T-helper 1 cell treated with Interleukin-12 subunit alpha and Interleukin-12 subunit beta and Interleukin-4 antibody, amounts not matched to agents 30 μg/mL and 1 μg/mL, for 36 hours (primary cell): Measurements from ENCODE around the gene DIPK1C.

Experiments used
- H3K27ac Mint-ChIP-seq: one replicate; pipeline ENCODE4 v1.8.0; 2021; ENCODE audit warnings: mild to moderate bottlenecking, mixed read lengths
- H3K27me3 Mint-ChIP-seq: one replicate; pipeline ENCODE4 v1.8.0; 2021; ENCODE audit warnings: low read depth, mixed read lengths
- H3K36me3 Mint-ChIP-seq: one replicate; pipeline ENCODE4 v1.8.0; 2021; ENCODE audit warnings: low read depth, mixed read lengths
- H3K4me1 Mint-ChIP-seq: one replicate; pipeline ENCODE4 v1.8.0; 2021; ENCODE audit warnings: low read depth, mixed read lengths
- H3K4me3 Mint-ChIP-seq: one replicate; pipeline ENCODE4 v1.8.0; 2021; ENCODE audit warnings: mild to moderate bottlenecking, moderate library complexity, mixed read lengths
- H3K9me3 Mint-ChIP-seq: one replicate; pipeline ENCODE4 v1.8.0; 2021; ENCODE audit warnings: mixed read lengths

Gene DIPK1C

DNA sequence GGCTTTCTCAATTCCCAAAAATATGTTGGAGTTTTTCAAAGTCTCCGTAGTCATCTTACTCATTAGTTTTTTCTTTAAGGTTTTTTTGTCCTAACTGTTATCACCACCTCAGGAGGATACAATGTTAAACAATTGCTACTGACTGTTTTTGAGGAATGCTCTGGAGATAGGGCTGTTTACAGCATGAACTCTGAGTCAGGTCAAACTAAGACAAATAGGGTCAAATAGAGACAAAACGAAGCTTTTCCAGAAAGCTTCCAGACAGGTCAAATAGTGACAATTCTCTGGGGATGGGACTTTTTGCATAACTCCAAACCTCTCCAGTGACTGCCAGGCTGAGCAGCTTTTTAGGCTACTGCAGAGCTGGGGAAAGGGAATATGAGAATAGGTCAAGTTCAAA lies 15.2 kb upstream of the DIPK1C start:
- Mint-ChIP-seq H3K36me3 (no peaks in the 10 kb centered on the region), H3K27me3 (peaks cover 25% of the 10 kb centered on the region), H3K4me3 (no peak overlapping the region), H3K27ac (no peak overlapping the region), H3K9me3 (no peaks in the 10 kb centered on the region), H3K4me1 (no peaks in the 10 kb centered on the region)

- Mint-ChIP-seq H3K27ac (no peak overlapping the region), H3K4me1 (no peaks in the 10 kb centered on the region), H3K27me3 (peaks cover 34% of the 10 kb centered on the region), H3K36me3 (no peaks in the 10 kb centered on the region), H3K4me3 (no peak overlapping the region), H3K9me3 (no peaks in the 10 kb centered on the region)
Observed at GRCh38 chr18:74468547-74469061, 11.5 kb upstream of the DIPK1C start.

- Mint-ChIP-seq H3K4me1 (no peaks in the 10 kb centered on the region), H3K27ac (no peak overlapping the region), H3K4me3 (no peak overlapping the region), H3K9me3 (no peaks in the 10 kb centered on the region), H3K27me3 (peaks cover 49% of the 10 kb centered on the region), H3K36me3 (no peaks in the 10 kb centered on the region)
Observed at GRCh38 chr18:74465775-74466174, 8.7 kb upstream of the DIPK1C start.

GRCh38 chr18:74463983-74464382 lies 6.9 kb upstream of the DIPK1C start:
- no peaks in the 10 kb centered on the region for H3K36me3 Mint-ChIP-seq
- H3K27me3 Mint-ChIP-seq: peaks cover 48% of the 10 kb centered on the region
- no peak overlapping the region for H3K4me3 Mint-ChIP-seq
- H3K4me1 Mint-ChIP-seq: no peaks in the 10 kb centered on the region
- H3K27ac Mint-ChIP-seq: no peak overlapping the region
- no peaks in the 10 kb centered on the region for H3K9me3 Mint-ChIP-seq

DNA sequence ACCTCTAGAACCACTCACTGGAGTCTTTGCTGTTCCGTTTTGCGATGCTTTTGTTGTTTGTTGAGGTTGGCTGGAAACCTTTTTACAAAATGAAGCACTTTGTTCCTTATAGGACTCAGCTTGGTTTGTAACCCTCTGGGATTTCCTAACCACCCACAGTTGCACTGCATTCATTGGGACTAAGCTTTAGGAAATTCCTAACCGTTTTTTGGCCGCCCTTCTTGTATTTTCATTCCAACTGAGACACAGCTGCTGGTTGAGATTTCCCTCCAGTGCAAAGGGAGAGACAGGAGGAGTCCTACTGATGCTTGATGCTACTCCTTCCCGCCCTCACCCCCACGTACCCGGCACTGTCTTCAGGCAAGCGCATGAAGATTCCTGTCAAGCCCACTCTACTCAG lies 6.1 kb upstream of the DIPK1C start:
- Mint-ChIP-seq H3K27me3 (peaks cover 48% of the 10 kb centered on the region), H3K9me3 (no peaks in the 10 kb centered on the region), H3K36me3 (no peaks in the 10 kb centered on the region), H3K27ac (no peak overlapping the region), H3K4me3 (no peak overlapping the region), H3K4me1 (no peaks in the 10 kb centered on the region)

DNA sequence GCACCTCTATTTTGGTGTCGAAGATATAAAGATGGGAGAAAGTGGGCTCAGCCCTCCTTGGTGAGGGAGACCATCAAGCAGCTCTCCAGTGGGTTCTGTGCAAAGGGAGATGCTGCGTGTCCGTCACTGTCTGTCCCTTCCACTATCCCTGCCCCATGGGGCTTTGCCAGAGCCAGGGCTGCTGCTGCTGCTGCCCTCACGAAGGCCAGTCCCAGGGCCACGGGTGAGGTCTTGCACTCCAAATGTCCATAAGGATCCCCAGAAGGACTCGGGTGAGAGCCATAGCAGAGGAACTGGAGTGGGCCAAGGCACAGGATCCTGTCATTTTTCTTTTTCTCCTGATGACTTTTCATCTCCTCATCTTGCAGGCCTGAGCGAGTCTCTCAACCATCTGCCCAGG lies 3.7 kb upstream of the DIPK1C start:
- Mint-ChIP-seq H3K4me3 (no peak overlapping the region), H3K36me3 (no peaks in the 10 kb centered on the region), H3K9me3 (no peaks in the 10 kb centered on the region), H3K4me1 (peaks cover 2% of the 10 kb centered on the region), H3K27me3 (peaks cover 54% of the 10 kb centered on the region), H3K27ac (no peak overlapping the region)

GRCh38 chr18:74459889-74460288 lies 2.8 kb upstream of the DIPK1C start:
- Mint-ChIP-seq H3K4me3 (no peak overlapping the region), H3K36me3 (no peaks in the 10 kb centered on the region), H3K27me3 (peaks cover 63% of the 10 kb centered on the region), H3K9me3 (no peaks in the 10 kb centered on the region), H3K4me1 (peaks cover 2% of the 10 kb centered on the region), H3K27ac (no peak overlapping the region)

DNA sequence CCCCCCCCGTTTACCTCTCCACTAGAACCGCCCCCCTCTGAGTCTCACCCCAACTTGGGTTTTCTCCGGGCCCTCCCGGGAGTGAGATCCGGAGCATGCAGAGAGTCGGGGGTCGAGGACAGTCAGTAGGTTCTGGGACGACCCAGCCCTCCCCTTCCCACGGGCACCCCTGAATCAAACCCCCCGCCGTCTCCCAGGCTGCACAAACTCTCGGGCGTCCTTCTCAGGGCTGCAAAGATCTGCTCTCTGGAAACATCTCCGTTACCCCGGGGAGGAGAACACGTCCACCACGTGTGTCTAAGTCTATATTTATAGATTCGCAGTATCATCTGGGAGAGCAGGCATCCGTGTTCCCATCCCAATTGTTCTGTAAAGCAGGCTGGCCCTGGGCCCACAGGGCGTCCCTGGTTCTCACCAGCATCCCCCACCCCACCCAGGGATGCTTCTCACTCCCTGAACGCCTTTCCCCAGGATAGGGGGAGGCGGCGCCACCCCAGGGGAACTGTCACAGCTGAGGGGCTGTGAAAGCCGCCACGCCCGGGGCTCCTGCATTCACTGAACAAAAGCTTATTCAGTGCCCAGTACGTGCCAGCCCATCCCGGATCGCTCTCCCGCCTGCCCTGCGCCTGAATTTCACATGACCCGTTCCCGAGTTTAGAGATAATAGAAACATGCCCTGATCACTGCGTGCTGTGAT lies 765 bp upstream of the DIPK1C start:
- Mint-ChIP-seq H3K4me1 (peaks cover 2% of the 10 kb centered on the region), H3K27ac (no peak overlapping the region), H3K4me3 (no peak overlapping the region), H3K9me3 (no peaks in the 10 kb centered on the region), H3K27me3 (peaks cover 64% of the 10 kb centered on the region), H3K36me3 (no peaks in the 10 kb centered on the region)

GRCh38 chr18:74456349-74457042 lies 612 bp downstream of the DIPK1C start:
- no peak overlapping the region for H3K27ac Mint-ChIP-seq
- peaks cover 59% of the 10 kb centered on the region for H3K27me3 Mint-ChIP-seq
- H3K4me1 Mint-ChIP-seq: peaks cover 2% of the 10 kb centered on the region
- H3K4me3 Mint-ChIP-seq: no peak overlapping the region
- H3K9me3 Mint-ChIP-seq: no peaks in the 10 kb centered on the region
- no peaks in the 10 kb centered on the region for H3K36me3 Mint-ChIP-seq

GRCh38 chr18:74456017-74456348 lies 1.1 kb downstream of the DIPK1C start:
- Mint-ChIP-seq H3K27me3 (peaks cover 55% of the 10 kb centered on the region), H3K4me1 (peaks cover 2% of the 10 kb centered on the region)

GRCh38 chr18:74455386-74455785 lies 1.7 kb downstream of the DIPK1C start:
- Mint-ChIP-seq H3K4me1 (peaks cover 2% of the 10 kb centered on the region), H3K36me3 (no peaks in the 10 kb centered on the region), H3K27ac (no peak overlapping the region), H3K9me3 (no peaks in the 10 kb centered on the region), H3K27me3 (peaks cover 55% of the 10 kb centered on the region), H3K4me3 (no peak overlapping the region)

More at GRCh38 chr18:74456017-74456348, 1.1 kb downstream of the DIPK1C start:
- no peaks in the 10 kb centered on the region for H3K9me3 Mint-ChIP-seq
- no peak overlapping the region for H3K27ac Mint-ChIP-seq
- no peak overlapping the region for H3K4me3 Mint-ChIP-seq
- H3K36me3 Mint-ChIP-seq: no peaks in the 10 kb centered on the region

DNA sequence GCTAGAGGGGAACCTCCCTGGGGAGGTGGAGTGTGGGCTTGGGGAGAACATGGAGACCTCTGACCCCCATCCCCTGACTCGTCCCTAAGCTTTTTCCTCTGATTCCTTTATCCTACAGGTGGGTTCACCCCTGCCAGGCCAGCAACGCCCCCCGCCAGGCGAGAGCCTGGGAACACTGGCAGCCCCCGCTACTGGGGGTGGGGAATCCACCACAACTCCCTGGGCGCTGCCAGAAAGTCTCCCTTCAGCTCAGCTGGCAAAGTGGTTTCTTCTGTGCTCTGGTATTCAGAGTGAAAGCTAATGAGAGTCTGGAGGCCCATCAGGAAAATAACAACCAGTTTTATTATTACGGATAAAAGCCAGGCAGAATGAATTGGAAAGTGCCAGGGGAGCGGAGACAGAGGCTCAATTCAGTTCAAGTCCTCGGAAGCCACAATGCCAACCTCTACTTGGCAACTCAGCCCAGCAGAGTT lies 2.8 kb downstream of the DIPK1C start:
- Mint-ChIP-seq H3K27me3 (peaks cover 44% of the 10 kb centered on the region), H3K36me3 (no peaks in the 10 kb centered on the region), H3K27ac (no peak overlapping the region), H3K4me1 (peaks cover 2% of the 10 kb centered on the region), H3K9me3 (no peaks in the 10 kb centered on the region), H3K4me3 (no peak overlapping the region)

- peaks cover 38% of the 10 kb centered on the region for H3K27me3 Mint-ChIP-seq
Observed at GRCh38 chr18:74453642-74454198, 3.4 kb downstream of the DIPK1C start.

DNA sequence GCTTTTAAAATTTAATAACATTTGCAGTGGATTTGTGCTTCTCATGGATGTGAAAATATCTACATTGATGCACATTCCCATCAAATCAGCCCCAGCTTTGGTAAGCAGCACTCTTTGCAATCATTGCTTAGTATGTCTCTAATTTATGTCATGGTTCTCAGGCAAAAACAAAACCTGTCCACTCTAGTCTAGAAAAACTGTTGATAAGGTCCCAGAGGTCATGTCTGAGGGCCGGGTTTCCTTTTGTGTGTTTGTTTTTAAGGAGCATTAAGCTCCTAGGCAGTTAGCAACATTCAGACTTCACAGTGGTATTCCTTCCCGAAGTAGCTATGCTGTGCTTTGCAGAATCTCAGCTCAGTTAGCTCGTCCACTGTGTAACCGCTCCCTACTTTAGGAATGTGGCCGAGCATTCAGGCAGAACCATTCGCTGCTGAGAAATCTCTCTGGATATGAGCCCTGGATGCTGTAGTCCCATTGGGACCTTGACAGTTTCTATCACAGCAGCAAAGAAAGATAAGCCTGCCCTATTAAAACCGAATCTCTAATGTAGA lies 4.0 kb downstream of the DIPK1C start:
- Mint-ChIP-seq H3K4me1 (peaks cover 2% of the 10 kb centered on the region), H3K4me3 (no peak overlapping the region), H3K27ac (no peak overlapping the region)

More at GRCh38 chr18:74453642-74454198, 3.4 kb downstream of the DIPK1C start:
- peaks cover 2% of the 10 kb centered on the region for H3K4me1 Mint-ChIP-seq
- no peak overlapping the region for H3K27ac Mint-ChIP-seq
- H3K36me3 Mint-ChIP-seq: no peaks in the 10 kb centered on the region
- H3K4me3 Mint-ChIP-seq: no peak overlapping the region
- H3K9me3 Mint-ChIP-seq: no peaks in the 10 kb centered on the region

GRCh38 chr18:74451148-74451547 lies 6.0 kb downstream of the DIPK1C start:
- Mint-ChIP-seq H3K4me1 (no peaks in the 10 kb centered on the region), H3K4me3 (no peak overlapping the region), H3K27me3 (peaks cover 23% of the 10 kb centered on the region), H3K27ac (no peak overlapping the region), H3K36me3 (no peaks in the 10 kb centered on the region), H3K9me3 (no peaks in the 10 kb centered on the region)

More for the DNA sequence above, 4.0 kb downstream of the DIPK1C start:
- H3K9me3 Mint-ChIP-seq: no peaks in the 10 kb centered on the region
- H3K36me3 Mint-ChIP-seq: no peaks in the 10 kb centered on the region
- peaks cover 32% of the 10 kb centered on the region for H3K27me3 Mint-ChIP-seq
